MM.1S (cell line): ENCODE data around the gene TMEM132D.

ENCODE experiments used
- DNase-seq: peaks from one replicate; pipeline ENCODE4 v3.0.0-alpha.2; 2015
- H2AFZ ChIP-seq: fragments of 300-600 bp; sonication (generic); 2 replicates; pipeline ENCODE4 v1.6.0; 2016; ENCODE audit warnings: antibody characterized with exemption, low read length
- H3F3A ChIP-seq: fragments of 300-600 bp; sonication (generic); 2 replicates; pipeline ENCODE4 v1.6.1; 2016; ENCODE audit warnings: mild to moderate bottlenecking, antibody characterized with exemption, low read length, moderate library complexity, mixed read lengths; ENCODE audit not compliant: insufficient read depth
- H3K27ac ChIP-seq: fragments of 300-600 bp; sonication (generic); 2 replicates; pipeline ENCODE4 v1.5.1; 2016; ENCODE audit warnings: mild to moderate bottlenecking, low read length
- H3K27me3 ChIP-seq: fragments of 300-600 bp; sonication (generic); replicated peaks from 2 replicates; pipeline ENCODE4 v1.6.0; 2016; ENCODE audit warnings: low read length; ENCODE audit not compliant: insufficient read depth
- H3K36me3 ChIP-seq: fragments of 300-600 bp; sonication (generic); replicated peaks from 2 replicates; pipeline ENCODE4 v1.6.1; 2016; ENCODE audit warnings: mild to moderate bottlenecking, low read length, mixed read lengths; ENCODE audit not compliant: insufficient read depth
- H3K4me1 ChIP-seq: fragments of 300-600 bp; sonication (generic); 2 replicates; pipeline ENCODE4 v1.6.1; 2016; ENCODE audit warnings: low read length, mixed read lengths
- H3K4me2 ChIP-seq: fragments of 300-600 bp; sonication (generic); 2 replicates; pipeline ENCODE4 v1.6.0; 2016; ENCODE audit warnings: low read depth, low read length
- H3K4me3 ChIP-seq: fragments of 300-600 bp; sonication (generic); 2 replicates; pipeline ENCODE4 v1.5.1; 2016; ENCODE audit warnings: low read length, mixed read lengths
- H3K79me2 ChIP-seq: fragments of 300-600 bp; sonication (generic); 2 replicates; pipeline ENCODE4 v1.6.1; 2016; ENCODE audit warnings: mixed run types, low read length, mixed read lengths
- H3K9ac ChIP-seq: fragments of 300-600 bp; sonication (generic); 2 replicates; pipeline ENCODE4 v1.6.1; 2016; ENCODE audit warnings: low read length, mixed read lengths
- H3K9me2 ChIP-seq: fragments of 300-600 bp; sonication (generic); replicated peaks from 2 replicates; pipeline ENCODE4 v1.6.1; 2016; ENCODE audit warnings: mild to moderate bottlenecking, low read length, mixed read lengths; ENCODE audit not compliant: insufficient read depth
- H3K9me3 ChIP-seq: fragments of 300-600 bp; sonication (generic); replicated peaks from 2 replicates; pipeline ENCODE4 v1.6.1; 2016; ENCODE audit warnings: mild to moderate bottlenecking, low read length, mixed read lengths; ENCODE audit not compliant: insufficient read depth
- H4K20me1 ChIP-seq: fragments of 300-600 bp; sonication (generic); 2 replicates; pipeline ENCODE4 v1.6.1; 2016; ENCODE audit warnings: mild to moderate bottlenecking, low read length, moderate library complexity, mixed read lengths; ENCODE audit not compliant: insufficient read depth
- EZH2 ChIP-seq: fragments of 300-600 bp; sonication (generic); optimal IDR thresholded peaks from 2 replicates; pipeline ENCODE3; 2017; ENCODE audit warnings: low read depth, mild to moderate bottlenecking, antibody characterized with exemption, low read length, mixed read lengths
- EZH2phosphoT487 ChIP-seq: fragments of 300-600 bp; sonication (generic); IDR thresholded peaks from 2 replicates; pipeline ENCODE4 v1.6.1; 2018; ENCODE audit warnings: antibody characterized with exemption, low read length
- TF ChIP-seq, protein P1 (sequence below): fragments of 300-600 bp; sonication (generic); IDR thresholded peaks from 2 replicates; pipeline ENCODE4 v1.5.1; 2016; ENCODE audit warnings: antibody characterized with exemption, low read length, mixed read lengths

TMEM132D gene

DNA sequence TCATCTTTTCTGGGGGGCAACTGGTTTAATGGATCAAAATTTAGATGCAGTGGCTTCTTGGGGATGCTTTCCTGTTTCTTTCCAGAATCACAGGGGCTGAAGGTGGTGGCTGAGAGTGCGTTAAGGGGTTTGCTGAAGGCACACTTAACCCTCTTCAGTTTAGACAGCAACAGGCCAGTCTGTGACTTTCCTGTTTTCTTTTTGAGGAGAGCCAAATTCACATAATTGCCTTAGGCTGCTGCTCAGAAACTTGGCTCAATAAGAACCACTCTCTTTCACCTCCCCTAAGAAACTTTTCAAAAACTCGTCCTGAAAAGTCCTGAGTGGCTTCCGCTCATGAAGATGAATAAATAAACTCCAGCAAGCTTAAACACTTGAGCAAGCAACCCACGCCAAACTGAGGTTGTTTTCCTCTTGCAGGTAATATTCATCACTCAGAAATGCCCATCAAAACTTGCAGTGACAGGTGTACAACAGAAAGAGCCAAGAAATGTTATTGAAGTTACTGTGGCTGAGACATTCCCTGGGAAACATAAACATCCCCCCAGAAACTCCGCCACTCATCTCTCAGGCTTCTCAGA lies 510.4 kb downstream of the TMEM132D start:
- Histone ChIP-seq H3K36me3 (no peaks in the 10 kb centered on the region), H3F3A (no peaks in the 10 kb centered on the region), H3K4me1 (no peaks in the 10 kb centered on the region), H3K27me3 (no peaks in the 10 kb centered on the region), H3K9me2 (no peaks in the 10 kb centered on the region), H3K9me3 (no peaks in the 10 kb centered on the region), H3K79me2 (no peaks in the 10 kb centered on the region), H3K4me2 (no peak overlapping the region), H3K9ac (no peak overlapping the region), H2AFZ (no peak overlapping the region), H4K20me1 (no peaks in the 10 kb centered on the region), H3K27ac (no peak overlapping the region), H3K4me3 (no peak overlapping the region)
- no peak for DNase-seq
- no peak for TF ChIP-seq EZH2phosphoT487
- no peak for TF ChIP-seq EZH2
- TF ChIP-seq, protein P1, sequence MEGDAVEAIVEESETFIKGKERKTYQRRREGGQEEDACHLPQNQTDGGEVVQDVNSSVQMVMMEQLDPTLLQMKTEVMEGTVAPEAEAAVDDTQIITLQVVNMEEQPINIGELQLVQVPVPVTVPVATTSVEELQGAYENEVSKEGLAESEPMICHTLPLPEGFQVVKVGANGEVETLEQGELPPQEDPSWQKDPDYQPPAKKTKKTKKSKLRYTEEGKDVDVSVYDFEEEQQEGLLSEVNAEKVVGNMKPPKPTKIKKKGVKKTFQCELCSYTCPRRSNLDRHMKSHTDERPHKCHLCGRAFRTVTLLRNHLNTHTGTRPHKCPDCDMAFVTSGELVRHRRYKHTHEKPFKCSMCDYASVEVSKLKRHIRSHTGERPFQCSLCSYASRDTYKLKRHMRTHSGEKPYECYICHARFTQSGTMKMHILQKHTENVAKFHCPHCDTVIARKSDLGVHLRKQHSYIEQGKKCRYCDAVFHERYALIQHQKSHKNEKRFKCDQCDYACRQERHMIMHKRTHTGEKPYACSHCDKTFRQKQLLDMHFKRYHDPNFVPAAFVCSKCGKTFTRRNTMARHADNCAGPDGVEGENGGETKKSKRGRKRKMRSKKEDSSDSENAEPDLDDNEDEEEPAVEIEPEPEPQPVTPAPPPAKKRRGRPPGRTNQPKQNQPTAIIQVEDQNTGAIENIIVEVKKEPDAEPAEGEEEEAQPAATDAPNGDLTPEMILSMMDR: no peak

DNA sequence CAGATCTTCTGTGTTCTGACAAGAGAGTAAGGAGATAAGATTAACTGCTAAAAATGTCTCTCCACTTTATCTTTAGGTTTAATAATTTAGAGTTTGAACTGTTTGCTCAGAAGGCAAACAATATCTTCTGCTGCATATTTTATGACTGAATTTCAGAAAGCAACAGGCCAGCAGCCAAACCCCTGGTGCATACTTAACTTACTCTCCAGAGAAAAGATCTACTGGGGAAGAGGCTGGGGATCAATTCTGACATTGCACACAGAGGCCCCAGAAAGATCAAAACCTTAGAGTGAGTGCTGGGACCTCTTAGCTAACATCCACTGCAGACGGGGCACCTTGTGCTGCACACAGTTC lies 518.2 kb downstream of the TMEM132D start:
- H3K36me3 ChIP-seq: no peaks in the 10 kb centered on the region
- H3K9me3 ChIP-seq: no peaks in the 10 kb centered on the region
- TF ChIP-seq, protein P1: no peak
- TF ChIP-seq EZH2 (no peak), EZH2phosphoT487 (no peak)
- no peaks in the 10 kb centered on the region for H4K20me1 ChIP-seq
- no peaks in the 10 kb centered on the region for H3K4me1 ChIP-seq
- H2AFZ ChIP-seq: no peak overlapping the region
- no peak for DNase-seq
- no peaks in the 10 kb centered on the region for H3K9me2 ChIP-seq
- no peaks in the 10 kb centered on the region for H3K27me3 ChIP-seq
- no peaks in the 10 kb centered on the region for H3F3A ChIP-seq
- no peak overlapping the region for H3K27ac ChIP-seq
- H3K9ac ChIP-seq: no peak overlapping the region
- no peaks in the 10 kb centered on the region for H3K79me2 ChIP-seq
- no peak overlapping the region for H3K4me2 ChIP-seq
- no peak overlapping the region for H3K4me3 ChIP-seq

DNA sequence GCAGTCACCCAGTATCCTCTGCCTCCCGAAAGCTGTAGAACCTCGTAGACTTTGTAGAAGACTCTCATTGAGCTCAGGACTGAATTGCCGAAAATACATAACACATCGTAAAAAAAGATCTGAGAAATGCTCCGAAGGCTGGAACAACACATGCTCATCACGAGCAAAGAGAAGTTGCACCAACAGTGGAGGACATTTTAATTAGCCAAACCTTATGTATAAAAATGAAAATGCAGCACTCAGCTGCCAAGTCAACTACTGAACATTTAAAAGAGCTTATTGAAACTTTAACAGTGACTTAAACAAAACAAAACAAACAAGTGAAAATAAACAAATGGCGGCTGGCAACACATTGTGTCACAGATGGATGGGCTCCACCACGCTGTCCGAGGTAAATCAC lies 519.9 kb downstream of the TMEM132D start:
- Histone ChIP-seq H3K4me1 (no peaks in the 10 kb centered on the region), H2AFZ (no peak overlapping the region), H3F3A (no peaks in the 10 kb centered on the region), H3K9me2 (no peaks in the 10 kb centered on the region), H3K36me3 (no peaks in the 10 kb centered on the region), H3K9me3 (no peaks in the 10 kb centered on the region), H3K4me2 (no peak overlapping the region), H3K4me3 (no peak overlapping the region), H3K27me3 (no peaks in the 10 kb centered on the region), H3K9ac (no peak overlapping the region), H3K27ac (no peak overlapping the region), H4K20me1 (no peaks in the 10 kb centered on the region), H3K79me2 (no peaks in the 10 kb centered on the region)
- TF ChIP-seq, protein P1: no peak
- TF ChIP-seq EZH2 (no peak), EZH2phosphoT487 (no peak)
- no peak for DNase-seq
